Aorta (tissue), 4 donors: ENCODE measurements around the gene GSK3B. TPM values are rescaled to one million over a fixed set of nuclear protein-coding genes. Genes with fewer than 3 reads are reported as not detected.

Experiments used
- polyA plus RNA-seq, 2 donors: library from polyadenylated mRNA; stranded (reverse); fragments of 200-250 nt; gene quantifications; one replicate each; pipeline ENCODE4 v1.2.3, GENCODE V29; 2013
- total RNA-seq, 2 donors: library from RNA; stranded (reverse); fragmentation: NEBNext Ultra II Directional; extraction: Animal tissue kit (Norgen Biotek cat#: 25700); gene quantifications; one replicate each; pipeline ENCODE4 v1.2.1, GENCODE V29; 2021
- donor health status: healthy with polysubstance abuse.
- donor health status: Bipolar disorder and iron deficiency.
- donor health status: DM: no; HTN: no; CAD: no.
- donor health status: DM: yes; HTN: yes; CAD: no.

The GSK3B gene
- total and polyA plus RNA-seq, 4 donors: 4.5 to 37.8 (median 19.9) TPM

Other genes starting within 250 kb of the GSK3B start
- gene GPR156, start 190.8 kb upstream of the GSK3B start, total RNA-seq: under 1 TPM; 0.42 to 0.49 TPM
- not detected for gene GPR156, start 190.8 kb upstream of the GSK3B start, polyA plus RNA-seq